Adrenal gland (tissue), 12 donors: ENCODE measurements around the gene BLID. TPM values are rescaled to one million over a fixed set of nuclear protein-coding genes. Genes with fewer than 3 reads are reported as not detected.

ENCODE experiments used
- DNase-seq, 7 donors: peaks; one replicate each; pipeline ENCODE4 v3.0.0-alpha.2; 2019 to 2020
- H3K27ac ChIP-seq, 5 donors: fragments of 200-600 bp; sonication (generic) in 4 of 5; 1 replicate in 3 of 5; 2 replicates in 2 of 5; pipeline versions ENCODE4 v1.5.1 to v1.8.0; 2016 to 2020; ENCODE audit warnings: mild to moderate bottlenecking in 1 of 5
- H3K27me3 ChIP-seq: fragments of 200-600 bp; 2 replicates; pipeline ENCODE4 v1.8.0; 2021
- H3K36me3 ChIP-seq, 2 donors: fragments of 200-600 bp; replicated peaks in 1 of 2; 1 replicate in 1 of 2; 2 replicates in 1 of 2; pipeline versions ENCODE4 v1.5.1 to v1.8.0; 2018 to 2022
- H3K4me1 ChIP-seq, 2 donors: fragments of 200-600 bp; replicated peaks in 1 of 2; 1 replicate in 1 of 2; 2 replicates in 1 of 2; pipeline versions ENCODE4 v1.5.1 to v1.8.0; 2018 to 2021
- H3K4me3 ChIP-seq, 4 donors: fragments of 200-600 bp; sonication (generic) in 3 of 4; one replicate each; pipeline ENCODE4 v1.5.1; 2016 to 2018
- H3K9me3 ChIP-seq, 3 donors: fragments of 200-600 bp; sonication (generic) in 1 of 3; replicated peaks in 1 of 3; 1 replicate in 2 of 3; 2 replicates in 1 of 3; pipeline versions ENCODE4 v1.5.1 to v1.8.0; 2016 to 2021
- CTCF ChIP-seq, 6 experiments: fragments of 450-650 bp in 4 of 6; fragments of 200-600 bp in 2 of 6; sonication (generic) in 1 of 6; IDR thresholded peaks; 1 replicate in 5 of 6; 2 replicates in 1 of 6; pipeline versions ENCODE4 v1.5.1 to v1.8.0; 2016 to 2021; ENCODE audit warnings: antibody characterized with exemption in 6 of 6, mild to moderate bottlenecking in 2 of 6, moderate library complexity in 1 of 6
- POLR2A ChIP-seq, 2 donors: fragments of 450-650 bp; IDR thresholded peaks; one replicate each; pipeline ENCODE4 v1.6.1; 2017; ENCODE audit warnings: antibody characterized with exemption in 2 of 2, mild to moderate bottlenecking in 2 of 2, moderate library complexity in 1 of 2
- WGBS, 4 donors: extraction: QIAGEN DNeasy Blood & Tissue Kit in 2 of 4; methylation state at CpG; one replicate each; pipeline versions ENCODE4 v1.1.5 to v1.1.7; 2013 to 2017; 5-methylcytosine and 5-hydroxymethylcytosine counted together
- intact Hi-C, 2 donors: fragments of 100-400 bp; cut with DNase I; formaldehyde crosslinking; loops; one replicate each; pipeline versions ENCODE4 v1.14.1 to v1.15.0; 2022 to 2023
- polyA plus RNA-seq, 3 donors: library from polyadenylated mRNA; stranded (reverse); fragments of 200-250 nt in 2 of 3; fragments of 350-450 nt in 1 of 3; fragmentation: Illumina TruSeq in 1 of 3; extraction: RNeasy Lipid Tissue Mini Kit (QIAGEN cat#74804) in 1 of 3; gene quantifications; one replicate each; pipeline ENCODE4 v1.2.3, GENCODE V29; 2013 to 2014
- total RNA-seq, 9 donors: library from RNA; depleted of rRNA in 4 of 9; stranded (reverse); fragments of >200 nt in 4 of 9; fragments of 120-200 nt in 1 of 9; fragmentation: NEBNext Ultra II Directional in 1 of 9; extraction: Animal tissue kit (Norgen Biotek cat#: 25700) in 1 of 9; gene quantifications; one replicate each; pipeline versions ENCODE4 v1.1.0 to v1.2.4, GENCODE V29; 2013 to 2023
- donor health status: healthy with polysubstance abuse.
- donor health status: Bipolar disorder and iron deficiency.
- donor health status: DM: yes; HTN: yes; CAD: no.
- donor health status: DM: no; HTN: no; CAD: no.
- donor health status: DM: no; HTN: no; CAD: no.
- donor health status: DM: yes; HTN: yes; CAD: no.

Gene BLID
- total and polyA plus RNA-seq, 12 donors, result 0.27 to 5.9 (median 0.50) TPM; not detected in 7

- intact Hi-C loops, result no loop called here
- 82 to 93% (median 88%) methylated on average over 2 of the region's 2 CpGs for WGBS, 4 donors
These were observed 1.0 kb downstream of the BLID start for GRCh38 chr11:122114976-122115375.

GRCh38 chr11:122113836-122114825, 1.9 kb downstream of the BLID start:
- intact Hi-C loops, result no loop called here

More at GRCh38 chr11:122114976-122115375, 1.0 kb downstream of the BLID start:
- H3K27ac ChIP-seq, result no peak overlapping the region
- no peak for DNase-seq
- no peaks in the 10 kb centered on the region for H3K9me3 ChIP-seq
- no peaks in the 10 kb centered on the region for H3K36me3 ChIP-seq
- no peak overlapping the region for H3K4me3 ChIP-seq
- H3K27me3 ChIP-seq, result no peaks in the 10 kb centered on the region
- no peak for TF ChIP-seq CTCF (IDR thresholded peaks at IDR 0.05)
- TF ChIP-seq POLR2A (IDR thresholded peaks at IDR 0.05), result no peak
- no peaks in the 10 kb centered on the region for H3K4me1 ChIP-seq

GRCh38 chr11:122112470-122113365, 3.3 kb downstream of the BLID start:
- Histone ChIP-seq H3K4me3 (no peak overlapping the region), H3K9me3 (no peaks in the 10 kb centered on the region), H3K4me1 (no peaks in the 10 kb centered on the region), H3K36me3 (no peaks in the 10 kb centered on the region), H3K27ac (no peak overlapping the region), H3K27me3 (no peaks in the 10 kb centered on the region)
- WGBS, 4 donors, result 60 to 74% (median 70%) methylated on average over 5 of the region's 5 CpGs
- TF ChIP-seq CTCF (IDR thresholded peaks at IDR 0.05) (no peak), POLR2A (IDR thresholded peaks at IDR 0.05) (no peak)
- no peak for DNase-seq
- intact Hi-C loops, result no loop called here

More at GRCh38 chr11:122113836-122114825, 1.9 kb downstream of the BLID start:
- no peaks in the 10 kb centered on the region for H3K9me3 ChIP-seq
- TF ChIP-seq CTCF (IDR thresholded peaks at IDR 0.05) (no peak), POLR2A (IDR thresholded peaks at IDR 0.05) (no peak)
- no peak for DNase-seq
- no peaks in the 10 kb centered on the region for H3K36me3 ChIP-seq
- H3K4me1 ChIP-seq, result no peaks in the 10 kb centered on the region
- no peak overlapping the region for H3K4me3 ChIP-seq
- no peaks in the 10 kb centered on the region for H3K27me3 ChIP-seq
- 77 to 82% (median 80%) methylated on average over 8 of the region's 8 CpGs for WGBS, 4 donors
- no peak overlapping the region for H3K27ac ChIP-seq

- no peaks in the 10 kb centered on the region for H3K27me3 ChIP-seq
- no peaks in the 10 kb centered on the region for H3K36me3 ChIP-seq
- DNase-seq, result no peak
- intact Hi-C loops, result loop anchor here (10.0 kb wide), 1 partner anchor 95 kb away; no protein-coding TSS in a partner anchor
- TF ChIP-seq POLR2A (IDR thresholded peaks at IDR 0.05) (no peak), CTCF (IDR thresholded peaks at IDR 0.05) (no peak)
- H3K9me3 ChIP-seq, result no peaks in the 10 kb centered on the region
- no peak overlapping the region for H3K4me3 ChIP-seq
- WGBS, 4 donors, result 93 to 97% (median 96%) methylated on average over 4 of the region's 4 CpGs
- no peak overlapping the region for H3K27ac ChIP-seq
- H3K4me1 ChIP-seq, result no peaks in the 10 kb centered on the region
These were observed 6.1 kb downstream of the BLID start for GRCh38 chr11:122109932-122110331.
